Ramos (cell line): ENCODE data around the gene CDC42BPA.

Source experiments
- in situ Hi-C: fragments of 300-500 bp; cut with MboI; formaldehyde crosslinking; loops from one replicate; pipeline ENCODE4 v1.14.3; 2022; ENCODE audit warnings: low sequenced_read_pairs; ENCODE audit not compliant: unreplicated experiment

Gene CDC42BPA

GRCh38 chr1:227092069-227092468 lies 226.2 kb downstream of the CDC42BPA start:
- in situ Hi-C loops, result no loop called here

GRCh38 chr1:227086636-227087035 lies 231.7 kb downstream of the CDC42BPA start:
- in situ Hi-C loops, result no loop called here

- in situ Hi-C loops, result no loop called here
Measured at GRCh38 chr1:227082999-227083746, 235.1 kb downstream of the CDC42BPA start.

- in situ Hi-C loops, result no loop called here
Measured at GRCh38 chr1:227077783-227078182, 240.5 kb downstream of the CDC42BPA start.

GRCh38 chr1:227073786-227074185 lies 244.5 kb downstream of the CDC42BPA start:
- in situ Hi-C loops, result no loop called here

- in situ Hi-C loops, result no loop called here
Measured at GRCh38 chr1:227072991-227073390, 245.3 kb downstream of the CDC42BPA start.

GRCh38 chr1:227071895-227072587 lies 246.3 kb downstream of the CDC42BPA start:
- in situ Hi-C loops, result no loop called here

- in situ Hi-C loops, result no loop called here
Measured at GRCh38 chr1:227070638-227071285, 247.5 kb downstream of the CDC42BPA start.

- in situ Hi-C loops, result no loop called here
Measured at GRCh38 chr1:227069490-227069889, 248.8 kb downstream of the CDC42BPA start.

- in situ Hi-C loops, result no loop called here
Measured at GRCh38 chr1:227068883-227069282, 249.4 kb downstream of the CDC42BPA start.

GRCh38 chr1:227066999-227067398 lies 251.3 kb downstream of the CDC42BPA start:
- in situ Hi-C loops, result no loop called here

GRCh38 chr1:227065311-227065710 lies 253.0 kb downstream of the CDC42BPA start:
- in situ Hi-C loops, result no loop called here

GRCh38 chr1:227062306-227062705 lies 256.0 kb downstream of the CDC42BPA start:
- in situ Hi-C loops, result no loop called here

- in situ Hi-C loops, result no loop called here
Measured at GRCh38 chr1:227059076-227059475, 259.2 kb downstream of the CDC42BPA start.

- in situ Hi-C loops, result no loop called here
Measured at GRCh38 chr1:227058321-227058751, 260.0 kb downstream of the CDC42BPA start.

GRCh38 chr1:227049253-227049652 lies 269.0 kb downstream of the CDC42BPA start:
- in situ Hi-C loops, result no loop called here

- in situ Hi-C loops, result no loop called here
Measured at GRCh38 chr1:227043755-227044154, 274.5 kb downstream of the CDC42BPA start.

GRCh38 chr1:227042292-227042691 lies 276.0 kb downstream of the CDC42BPA start:
- in situ Hi-C loops, result no loop called here

- in situ Hi-C loops, result no loop called here
Measured at GRCh38 chr1:227038401-227038800, 279.9 kb downstream of the CDC42BPA start.

- in situ Hi-C loops, result no loop called here
Measured at GRCh38 chr1:227037121-227037520, 281.2 kb downstream of the CDC42BPA start.

GRCh38 chr1:227035316-227035715 lies 283.0 kb downstream of the CDC42BPA start:
- in situ Hi-C loops, result no loop called here
